GM18499 (cell line): ENCODE results near the gene TMEM184B.

Source experiments
- ATAC-seq: cut with Tn5 transposase; IDR thresholded peaks from one replicate; pipeline ENCODE4 v1.9.1; 2021; ENCODE audit warnings: moderate number of reproducible peaks; ENCODE audit not compliant: insufficient read depth, unreplicated experiment

TMEM184B gene

DNA sequence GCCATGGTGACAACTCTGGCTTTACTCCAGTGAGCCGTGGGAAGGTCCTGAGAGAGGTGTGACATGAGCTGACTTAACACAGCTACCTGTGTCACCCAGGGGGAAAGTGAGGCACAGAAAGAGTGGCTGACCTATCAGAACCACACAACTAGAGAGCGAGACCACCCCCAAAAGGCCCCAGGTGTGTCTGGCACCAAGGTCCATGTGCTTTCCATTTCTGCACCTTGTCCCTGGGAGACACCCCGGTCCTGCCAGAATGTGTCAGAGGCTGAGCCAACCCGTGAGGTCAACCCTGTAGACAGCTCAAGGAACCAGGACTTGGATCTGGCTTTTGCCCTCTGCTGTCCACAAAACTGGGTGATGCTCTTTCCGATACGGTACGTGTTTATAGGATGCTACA, 61.3 kb downstream of the TMEM184B start:
- ATAC-seq = no peak

- ATAC-seq = no peak
These were observed 64.2 kb downstream of the TMEM184B start for GRCh38 chr22:38208551-38208968.

- ATAC-seq = no peak
These were observed 64.8 kb downstream of the TMEM184B start for GRCh38 chr22:38207898-38208432.

DNA sequence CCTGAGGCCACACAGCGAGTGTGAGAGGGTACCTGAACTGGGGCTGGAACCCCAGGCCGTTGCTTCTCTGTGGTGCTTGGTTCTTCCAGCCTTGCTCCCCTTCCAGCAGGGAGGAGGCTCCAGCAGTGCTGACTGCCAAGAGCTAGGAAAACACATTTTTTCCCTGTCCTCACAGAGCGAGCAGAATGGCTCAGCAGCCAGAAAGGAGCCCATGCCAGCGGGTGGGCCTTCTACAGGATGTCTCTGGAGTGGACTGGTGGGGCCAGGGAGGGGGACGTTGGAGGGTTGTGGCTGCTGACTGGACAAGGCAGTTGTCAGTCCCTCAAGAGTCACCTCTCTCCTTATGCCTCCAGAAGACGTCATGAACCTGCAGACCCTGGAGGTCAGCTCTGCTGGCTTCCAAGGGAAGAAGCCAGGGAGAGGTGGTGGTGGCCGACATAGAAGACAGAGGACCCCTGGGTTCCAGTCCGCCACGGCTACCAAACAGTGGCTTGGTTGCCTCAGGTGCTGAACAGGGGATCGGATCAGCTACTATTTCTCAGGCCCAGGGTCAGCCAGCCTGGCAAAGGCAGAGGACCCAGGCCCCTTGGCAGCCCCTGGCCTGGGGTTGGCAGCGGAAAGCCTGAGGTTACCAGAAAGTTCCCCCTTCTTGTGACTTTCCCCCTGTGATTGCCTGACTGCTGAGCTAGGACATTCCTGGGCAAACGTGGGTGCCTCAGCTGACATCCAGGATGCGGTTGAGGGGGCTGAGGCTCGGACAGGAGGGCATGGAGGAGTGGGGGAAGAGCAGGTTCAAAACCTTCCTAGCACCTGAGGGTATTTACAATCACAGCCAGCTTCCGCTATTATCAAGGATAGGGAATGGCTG, 67.3 kb downstream of the TMEM184B start:
- ATAC-seq = no peak

DNA sequence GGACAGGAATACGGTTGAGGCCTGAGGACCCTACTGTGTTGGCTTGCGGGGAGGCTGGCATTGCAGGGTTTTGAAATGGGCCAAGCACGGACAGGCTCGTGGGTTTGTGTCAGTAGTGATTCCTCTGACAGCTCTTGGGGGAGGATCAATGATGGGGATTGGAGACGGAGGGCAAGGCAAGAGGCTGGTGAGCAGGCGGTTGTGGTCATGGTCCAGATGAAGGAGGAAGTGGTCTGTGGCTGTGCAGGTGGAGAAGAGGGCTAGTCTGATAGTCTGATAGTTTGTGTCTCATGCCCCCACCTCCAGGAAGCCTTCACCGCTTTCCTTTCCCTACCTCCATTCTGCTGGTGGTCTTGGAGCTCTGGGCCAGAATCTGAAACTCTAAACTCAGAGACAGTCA, 68.0 kb downstream of the TMEM184B start:
- no peak for ATAC-seq

- ATAC-seq = no peak
These were observed 68.8 kb downstream of the TMEM184B start for GRCh38 chr22:38203855-38204514.

DNA sequence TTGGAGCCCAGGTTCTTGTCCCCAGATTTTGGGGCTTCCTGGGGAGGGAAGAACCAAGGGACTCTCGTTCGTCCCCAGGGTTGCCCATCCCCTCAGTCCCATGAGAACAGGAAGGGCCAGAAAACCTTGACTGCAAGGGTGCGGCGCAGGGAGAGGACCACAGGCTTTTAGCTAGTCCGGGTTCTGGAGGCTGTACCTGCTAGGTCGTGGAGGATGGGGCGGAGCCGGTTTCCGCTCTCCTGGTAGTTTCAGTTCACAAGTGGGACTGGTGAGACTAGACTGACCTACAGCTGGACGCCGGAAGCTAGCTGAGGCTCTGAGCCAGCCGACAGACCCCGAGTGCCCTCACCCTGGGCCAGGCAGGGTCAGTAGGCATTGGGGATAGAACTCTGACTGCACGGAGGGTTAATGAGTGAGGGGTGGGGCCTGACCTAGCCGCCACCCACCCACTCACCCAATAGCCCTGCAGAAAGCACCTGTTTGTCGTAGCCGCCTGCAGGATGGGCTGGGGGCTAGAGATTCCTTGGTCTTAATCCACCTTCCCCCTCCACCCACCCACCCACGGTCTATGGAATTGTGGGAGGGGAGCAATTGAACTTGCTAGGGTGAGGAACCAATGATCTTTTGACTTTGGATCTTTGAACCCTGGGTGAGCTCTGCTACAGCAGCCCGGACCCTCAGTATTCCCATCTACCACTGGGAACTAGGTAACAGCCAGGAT, 69.6 kb downstream of the TMEM184B start:
- ATAC-seq = no peak

GRCh38 chr22:38202437-38203089, 70.2 kb downstream of the TMEM184B start:
- no peak for ATAC-seq

GRCh38 chr22:38201711-38202436, 70.9 kb downstream of the TMEM184B start, which contains the start of gene MAFF:
MAFF (plus strand) TSS chr22:38201994; CDS start chr22:38213854, 11,860 bp downstream.
- no peak for ATAC-seq

DNA sequence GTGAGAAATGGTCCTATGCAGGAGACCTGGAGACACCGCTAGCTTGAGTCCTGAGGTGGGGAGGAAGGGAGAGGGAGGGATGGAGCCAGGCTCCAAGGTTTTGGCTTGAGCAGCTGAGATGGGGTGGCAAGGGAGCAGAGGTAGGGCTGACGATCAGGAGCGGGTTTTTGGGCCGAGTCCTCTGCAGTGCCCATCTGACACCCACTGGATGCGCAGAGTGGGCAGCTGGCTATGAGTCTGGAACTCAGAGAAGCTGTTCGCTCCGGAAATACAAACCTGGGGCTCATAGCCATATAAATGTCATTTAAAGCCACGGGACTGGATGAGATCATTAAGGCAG, 71.5 kb downstream of the TMEM184B start:
- no peak for ATAC-seq

- no peak for ATAC-seq
These were observed 72.8 kb downstream of the TMEM184B start for GRCh38 chr22:38199826-38200559.

DNA sequence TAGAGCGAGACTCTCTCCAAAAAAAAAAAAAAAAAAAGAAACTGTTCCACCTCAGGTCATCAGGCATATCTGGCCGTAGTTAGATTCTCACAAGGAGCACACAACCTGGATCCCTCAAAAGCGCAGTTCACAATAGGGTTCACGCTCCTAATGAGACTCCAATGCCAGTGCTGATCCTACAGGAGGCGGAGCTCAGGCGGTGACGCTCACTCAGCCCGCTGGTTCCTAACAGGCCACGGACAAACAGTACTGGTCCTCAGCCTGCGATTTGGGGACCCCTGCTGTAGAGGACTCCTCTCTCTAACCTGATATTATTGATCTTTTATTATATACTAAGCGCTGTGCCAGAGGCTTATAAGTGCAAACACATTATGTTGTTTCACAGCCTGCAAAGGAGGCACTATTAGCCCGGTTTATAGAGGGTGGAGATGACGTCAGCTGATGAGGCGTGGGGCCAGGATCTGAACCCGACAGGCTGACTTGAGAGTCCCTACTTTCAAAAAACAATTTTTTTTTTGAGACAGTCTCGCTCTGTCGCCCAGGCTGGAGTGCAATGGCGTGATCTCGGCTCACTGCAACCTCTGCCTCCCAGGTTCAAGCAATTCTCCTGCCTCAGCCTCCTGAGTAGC, 75.9 kb downstream of the TMEM184B start:
- no peak for ATAC-seq

DNA sequence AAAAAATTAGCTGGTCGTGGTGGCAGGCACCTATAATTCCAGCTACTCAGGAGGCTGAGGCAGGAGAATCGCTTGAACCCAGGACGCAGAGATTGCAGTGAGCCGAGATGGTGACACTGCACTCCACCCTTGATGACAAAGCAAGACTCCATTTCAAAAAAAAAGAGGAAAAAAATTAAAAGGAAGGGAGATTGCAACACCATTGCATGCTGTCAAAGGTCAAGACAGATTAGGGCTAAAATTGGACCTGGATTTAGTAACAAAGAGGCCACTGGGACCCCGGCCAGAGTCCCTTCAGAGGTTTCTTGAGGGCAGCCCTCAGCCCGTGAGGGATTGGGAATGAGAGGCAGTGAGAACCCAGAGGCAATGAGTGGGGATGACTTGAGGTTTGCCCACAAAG, 79.2 kb downstream of the TMEM184B start:
- ATAC-seq = no peak

DNA sequence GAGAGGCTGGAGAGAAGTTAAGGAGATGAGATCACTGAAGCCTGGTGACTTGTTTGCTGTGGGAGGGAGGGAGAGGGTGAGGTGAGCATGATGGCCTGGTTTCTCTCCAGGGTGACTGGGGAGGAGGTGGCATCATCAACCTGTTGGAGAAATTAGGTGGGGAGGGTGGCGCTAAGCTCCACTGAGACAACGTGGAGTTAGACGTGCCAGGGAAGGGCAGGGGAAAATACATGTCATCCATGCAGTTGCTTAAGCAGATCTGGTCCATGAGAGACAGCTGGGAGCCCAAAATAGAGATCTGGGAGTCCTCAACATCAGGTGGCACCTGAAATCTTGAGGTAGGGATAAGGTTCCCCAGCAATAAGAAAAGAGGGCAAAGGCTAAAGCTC, 80.3 kb downstream of the TMEM184B start:
- ATAC-seq = no peak

GRCh38 chr22:38191731-38192474, 80.9 kb downstream of the TMEM184B start:
- no peak for ATAC-seq

- no peak for ATAC-seq
These were observed 81.8 kb downstream of the TMEM184B start for GRCh38 chr22:38191055-38191454.

GRCh38 chr22:38190581-38190980, 82.2 kb downstream of the TMEM184B start:
- ATAC-seq = no peak

- no peak for ATAC-seq
These were observed 83.7 kb downstream of the TMEM184B start for GRCh38 chr22:38189104-38189503.
